NCI-H345 (cell line): ENCODE results near the gene SDC4.
A peak's percentile ranks its signal among the peaks of the same experiment; 100 is the strongest.

Source experiments
- DNase-seq: peaks from one replicate; lab custom pipeline; 2025; lab: John Stamatoyannopoulos, UW

SDC4 gene

GRCh38 chr20:45294659-45295058 lies 53.6 kb downstream of the SDC4 start:
- no peak for DNase-seq

GRCh38 chr20:45294003-45294368 lies 54.2 kb downstream of the SDC4 start:
- no peak for DNase-seq

- DNase-seq: peak; percentile 85
Observed at GRCh38 chr20:45293041-45294002, 54.9 kb downstream of the SDC4 start.

- DNase-seq: no peak
Observed at GRCh38 chr20:45292343-45292742, 55.9 kb downstream of the SDC4 start.

- DNase-seq: no peak
Observed at GRCh38 chr20:45291526-45291925, 56.7 kb downstream of the SDC4 start.

GRCh38 chr20:45290677-45291355 lies 57.4 kb downstream of the SDC4 start:
- peak; percentile 78 for DNase-seq

- no peak for DNase-seq
Observed at GRCh38 chr20:45289942-45290676, 58.1 kb downstream of the SDC4 start.

GRCh38 chr20:45288860-45289259 lies 59.4 kb downstream of the SDC4 start:
- no peak for DNase-seq

- DNase-seq: no peak
Observed at GRCh38 chr20:45288376-45288775, 59.8 kb downstream of the SDC4 start.

GRCh38 chr20:45283551-45284057 lies 64.6 kb downstream of the SDC4 start:
- no peak for DNase-seq

- DNase-seq: no peak
Observed at GRCh38 chr20:45282700-45283550, 65.3 kb downstream of the SDC4 start.

GRCh38 chr20:45279992-45280391 lies 68.2 kb downstream of the SDC4 start:
- DNase-seq: no peak

GRCh38 chr20:45275338-45275737 lies 72.9 kb downstream of the SDC4 start:
- no peak for DNase-seq
